22Rv1 (cell line): ENCODE data around the gene ACAT2.

Source experiments
- CTCF ChIP-seq: fragments of 450-650 bp; IDR thresholded peaks from 2 replicates; pipeline ENCODE4 v1.5.1; 2017; ENCODE audit warnings: mild to moderate bottlenecking
- ZFX ChIP-seq: fragments of 450-650 bp; IDR thresholded peaks from 2 replicates; pipeline ENCODE4 v1.6.1; 2017; ENCODE audit warnings: antibody characterized with exemption, borderline replicate concordance

- no peak for TF ChIP-seq CTCF
- TF ChIP-seq ZFX, result no peak
Measured at GRCh38 chr6:159797554-159797953, 35.7 kb downstream of the ACAT2 start.
